ENCODE measurements around the gene GOLGA8R. TPM values are rescaled to one million over a fixed set of nuclear protein-coding genes. Genes with fewer than 3 reads are reported as not detected.
"Not testable (repeated sequence)": the region's sequence is repeated elsewhere in the genome, so short reads cannot be mapped to it uniquely, and the experiment has no call there.

GOLGA8R gene, protein sequence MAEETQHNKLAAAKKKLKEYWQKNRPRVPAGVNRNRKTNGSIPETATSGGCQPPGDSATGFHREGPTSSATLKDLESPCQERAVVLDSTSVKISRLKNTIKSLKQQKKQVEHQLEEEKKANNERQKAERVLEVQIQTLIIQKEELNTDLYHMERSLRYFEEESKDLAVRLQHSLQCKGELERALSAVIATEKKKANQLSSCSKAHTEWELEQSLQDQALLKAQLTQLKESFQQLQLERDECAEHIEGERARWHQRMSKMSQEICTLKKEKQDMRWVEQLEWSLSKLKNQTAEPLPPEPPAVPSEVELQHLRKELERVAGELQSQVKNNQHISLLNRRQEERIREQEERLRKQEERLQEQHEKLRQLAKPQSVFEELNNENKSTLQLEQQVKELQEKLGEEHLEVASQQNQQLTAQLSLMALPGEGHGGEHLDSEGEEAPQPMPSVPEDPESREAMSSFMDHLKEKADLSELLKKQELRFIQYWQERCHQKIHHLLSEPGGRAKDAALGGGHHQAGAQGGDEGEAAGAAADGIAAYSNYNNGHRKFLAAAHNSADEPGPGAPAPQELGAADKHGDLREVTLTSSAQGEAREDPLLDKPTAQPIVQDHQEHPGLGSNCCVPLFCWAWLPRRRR
- 0.76 and 0.86 TPM in 2 replicates for polyA plus RNA-seq (2012; rRNA removed)
- 0.26 and 0.33 TPM in 2 replicates for polyA plus RNA-seq (2012; cell fraction: cytosol; rRNA removed)
- polyA plus RNA-seq (2012; cell fraction: nucleus; rRNA removed) = 3.2 and 6.0 TPM in 2 replicates

DNA sequence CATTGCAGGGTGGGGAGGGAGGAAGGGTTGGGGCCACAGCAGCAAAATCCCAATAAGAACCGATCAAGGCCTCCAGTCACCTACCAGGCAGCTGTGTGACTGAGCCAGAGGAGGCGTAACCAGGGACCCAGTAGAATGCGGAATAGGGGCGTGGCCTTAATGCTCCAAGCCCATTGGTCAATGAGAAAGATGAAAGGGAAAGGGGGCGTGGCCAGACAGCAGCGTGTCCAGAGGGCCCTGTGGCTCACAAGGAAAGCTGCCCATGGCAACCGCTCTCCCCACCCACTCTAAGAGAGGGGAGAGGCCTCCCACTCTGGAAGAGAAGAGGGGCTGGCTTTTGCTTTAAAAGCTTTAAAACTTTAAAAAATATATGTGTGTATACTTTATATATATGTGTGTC is at the start of gene GOLGA8R:
Gene GOLGA8R, minus strand, starts transcription at position 101 of the 400 bp plus-strand sequence. Its CDS starts 98 bp downstream, at position 3.
- H3F3A ChIP-seq (replicated peaks; ENCODE audit: insufficient read depth); H3K9me3 ChIP-seq; H3K79me2 ChIP-seq (ENCODE audit: insufficient read depth); POLR2A ChIA-PET; H2AFZ ChIP-seq (ENCODE audit: low read depth); H4K20me1 ChIP-seq (ENCODE audit: insufficient read depth); H3K4me3 ChIP-seq (ENCODE audit: low read depth in 2 of 2, low read length in 1 of 2); DNase-seq; H3K4me1 ChIP-seq (ENCODE audit: control insufficient read depth in 1 of 2, insufficient read depth in 2 of 2, low read depth in 1 of 2, low read length in 1 of 2); H3K4me2 ChIP-seq; H3K9ac ChIP-seq; H3K27ac ChIP-seq (ENCODE audit: low read depth in 2 of 2, low read length in 1 of 2); H3K9me2 ChIP-seq; H3K36me3 ChIP-seq (replicated peaks in 1 of 2; ENCODE audit: control insufficient read depth in 1 of 2, insufficient read depth in 2 of 2, low read length in 1 of 2); H3K27me3 ChIP-seq (ENCODE audit: insufficient read depth); CTCF ChIA-PET: not testable (repeated sequence)
- no CpG with 5 or more reads among the region's 7 CpGs for WGBS (ENCODE audit: low lambda C conversion rate)

DNA sequence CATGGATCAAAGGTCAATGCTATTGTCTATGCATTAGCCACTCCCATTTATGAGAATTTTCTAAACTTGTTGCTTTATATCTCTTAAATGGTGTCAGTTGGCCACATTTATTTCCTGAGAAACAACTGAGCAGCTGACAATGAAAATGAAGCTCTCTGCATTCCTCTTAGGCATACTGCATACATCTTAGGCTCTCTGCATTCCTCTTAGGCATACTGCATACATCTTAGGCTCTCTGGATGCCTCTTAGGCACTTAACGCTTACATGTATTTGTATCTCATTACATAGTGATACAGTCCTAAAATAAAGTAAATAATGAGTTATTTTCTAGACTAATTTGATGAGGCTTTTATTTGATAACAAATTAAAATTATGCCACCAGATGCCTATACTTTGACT is 49.8 kb upstream of the GOLGA8R start:
- POLR2A ChIA-PET; H4K20me1 ChIP-seq (ENCODE audit: insufficient read depth): not testable (repeated sequence)

DNA sequence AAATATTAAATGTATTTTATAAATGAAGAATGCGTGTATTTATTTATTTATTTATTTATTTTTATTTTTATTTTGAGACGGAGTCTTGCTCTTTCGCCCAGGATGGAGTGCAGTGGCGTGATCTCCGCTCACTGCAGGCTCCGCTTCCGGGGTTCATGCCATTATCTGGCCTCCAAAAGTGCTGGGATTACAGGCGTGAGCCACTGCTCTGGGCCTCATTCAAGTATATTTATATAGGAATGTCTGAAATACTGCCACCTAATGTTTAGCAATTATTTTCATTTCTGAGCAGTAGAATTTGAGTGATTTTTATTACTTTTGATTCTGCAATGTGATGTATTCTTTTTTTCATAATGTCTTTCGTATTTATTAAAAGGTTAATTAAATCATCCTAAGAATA is 48.1 kb upstream of the GOLGA8R start:
- H3K27ac ChIP-seq (ENCODE audit: low read depth in 2 of 2, low read length in 1 of 2); CTCF ChIA-PET; H3K9me2 ChIP-seq; H3F3A ChIP-seq (replicated peaks; ENCODE audit: insufficient read depth); H3K4me1 ChIP-seq (ENCODE audit: control insufficient read depth in 1 of 2, insufficient read depth in 2 of 2, low read depth in 1 of 2, low read length in 1 of 2); DNase-seq; H3K27me3 ChIP-seq (ENCODE audit: insufficient read depth); H3K4me3 ChIP-seq (ENCODE audit: low read depth in 2 of 2, low read length in 1 of 2); H2AFZ ChIP-seq (ENCODE audit: low read depth); H3K79me2 ChIP-seq (ENCODE audit: insufficient read depth); H3K9me3 ChIP-seq; POLR2A ChIA-PET; H3K9ac ChIP-seq; H3K4me2 ChIP-seq; H3K36me3 ChIP-seq (replicated peaks in 1 of 2; ENCODE audit: control insufficient read depth in 1 of 2, insufficient read depth in 2 of 2, low read length in 1 of 2); H4K20me1 ChIP-seq (ENCODE audit: insufficient read depth): not testable (repeated sequence)
- WGBS (ENCODE audit: low lambda C conversion rate) = no CpG with 5 or more reads among the region's 9 CpGs

More for the DNA sequence above, 49.8 kb upstream of the GOLGA8R start:
- H3K4me2 ChIP-seq; H3K4me3 ChIP-seq (ENCODE audit: low read depth in 2 of 2, low read length in 1 of 2); H3K79me2 ChIP-seq (ENCODE audit: insufficient read depth); H3K9ac ChIP-seq; H3K4me1 ChIP-seq (ENCODE audit: control insufficient read depth in 1 of 2, insufficient read depth in 2 of 2, low read depth in 1 of 2, low read length in 1 of 2); H3K9me3 ChIP-seq; H2AFZ ChIP-seq (ENCODE audit: low read depth); H3K27me3 ChIP-seq (ENCODE audit: insufficient read depth); DNase-seq; H3K27ac ChIP-seq (ENCODE audit: low read depth in 2 of 2, low read length in 1 of 2); CTCF ChIA-PET; H3F3A ChIP-seq (replicated peaks; ENCODE audit: insufficient read depth); H3K9me2 ChIP-seq; H3K36me3 ChIP-seq (replicated peaks in 1 of 2; ENCODE audit: control insufficient read depth in 1 of 2, insufficient read depth in 2 of 2, low read length in 1 of 2): not testable (repeated sequence)
- WGBS (ENCODE audit: low lambda C conversion rate) = no CpG with 5 or more reads among the region's 1 CpG

DNA sequence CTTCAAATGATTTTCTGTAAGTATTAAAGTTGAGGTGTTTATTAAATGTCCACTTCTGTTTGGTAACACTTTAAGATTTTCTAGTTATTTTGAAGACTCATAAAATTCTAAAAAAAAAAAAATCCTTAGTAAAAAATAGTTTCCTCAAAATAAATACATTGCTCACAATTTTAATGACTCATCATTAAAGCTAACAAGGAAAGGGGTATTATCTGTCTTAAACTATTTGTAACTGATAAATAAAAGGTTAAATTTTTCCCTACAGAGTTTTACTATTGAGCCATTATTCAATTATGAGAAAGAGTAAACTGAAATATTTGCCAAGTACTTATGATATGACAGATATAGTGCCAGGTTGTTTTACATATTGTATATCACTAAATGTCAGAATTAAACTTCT is 38.6 kb upstream of the GOLGA8R start:
- H3K9ac ChIP-seq; H3K4me3 ChIP-seq (ENCODE audit: low read depth in 2 of 2, low read length in 1 of 2); H3K27ac ChIP-seq (ENCODE audit: low read depth in 2 of 2, low read length in 1 of 2); POLR2A ChIA-PET; CTCF ChIA-PET; H3K4me2 ChIP-seq; H3K79me2 ChIP-seq (ENCODE audit: insufficient read depth); H3K9me2 ChIP-seq; H2AFZ ChIP-seq (ENCODE audit: low read depth); DNase-seq; H3K4me1 ChIP-seq (ENCODE audit: control insufficient read depth in 1 of 2, insufficient read depth in 2 of 2, low read depth in 1 of 2, low read length in 1 of 2); H3K27me3 ChIP-seq (ENCODE audit: insufficient read depth); H3F3A ChIP-seq (replicated peaks; ENCODE audit: insufficient read depth); H3K36me3 ChIP-seq (replicated peaks in 1 of 2; ENCODE audit: control insufficient read depth in 1 of 2, insufficient read depth in 2 of 2, low read length in 1 of 2); H4K20me1 ChIP-seq (ENCODE audit: insufficient read depth); H3K9me3 ChIP-seq: not testable (repeated sequence)

DNA sequence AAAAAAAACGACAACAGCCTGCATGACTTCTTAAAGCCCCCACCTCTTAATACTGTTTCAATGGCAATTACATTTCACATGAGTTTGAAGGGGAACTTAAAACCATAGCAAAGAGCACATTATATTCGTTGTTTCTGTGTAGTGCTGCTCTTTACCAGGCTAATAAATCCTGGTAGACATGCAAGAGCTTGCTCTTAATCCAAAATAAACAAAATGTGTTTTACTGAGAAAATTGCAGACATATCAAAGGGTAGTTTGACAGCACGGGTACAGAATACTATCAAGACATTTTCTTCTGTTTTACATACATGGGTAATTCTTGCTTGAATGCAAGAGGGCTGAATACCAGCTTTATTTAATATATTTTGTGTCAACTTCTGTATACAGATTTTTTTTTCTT is 24.3 kb upstream of the GOLGA8R start:
- CTCF ChIA-PET; H3K9me3 ChIP-seq; POLR2A ChIA-PET; H3F3A ChIP-seq (replicated peaks; ENCODE audit: insufficient read depth); H3K4me3 ChIP-seq (ENCODE audit: low read depth in 2 of 2, low read length in 1 of 2); H3K27ac ChIP-seq (ENCODE audit: low read depth in 2 of 2, low read length in 1 of 2); H3K4me1 ChIP-seq (ENCODE audit: control insufficient read depth in 1 of 2, insufficient read depth in 2 of 2, low read depth in 1 of 2, low read length in 1 of 2); H3K9ac ChIP-seq; H2AFZ ChIP-seq (ENCODE audit: low read depth); H3K9me2 ChIP-seq; H3K4me2 ChIP-seq; DNase-seq; H3K36me3 ChIP-seq (replicated peaks in 1 of 2; ENCODE audit: control insufficient read depth in 1 of 2, insufficient read depth in 2 of 2, low read length in 1 of 2); H3K79me2 ChIP-seq (ENCODE audit: insufficient read depth); H3K27me3 ChIP-seq (ENCODE audit: insufficient read depth); H4K20me1 ChIP-seq (ENCODE audit: insufficient read depth): not testable (repeated sequence)
- WGBS (ENCODE audit: low lambda C conversion rate) = 0% methylated on average over 2 of the region's 3 CpGs

DNA sequence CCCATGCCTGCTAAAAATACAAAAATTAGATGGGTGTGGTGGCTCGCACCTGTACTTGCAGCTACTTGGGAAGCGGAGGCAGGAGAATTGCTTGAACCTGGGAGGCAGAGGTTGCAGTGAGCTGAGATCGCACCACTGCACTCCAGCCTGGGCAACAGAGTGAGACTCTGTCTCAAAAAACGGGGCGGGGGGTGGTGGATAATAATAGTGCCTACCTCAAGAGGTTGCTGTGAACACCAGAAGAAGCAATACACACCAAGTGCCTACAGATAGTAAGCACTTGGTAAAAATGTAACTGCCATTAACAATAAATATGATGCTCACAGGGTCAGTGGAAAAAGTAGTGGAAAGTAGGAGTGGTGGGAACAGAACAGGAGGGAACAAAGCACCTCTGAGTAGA is 21.8 kb upstream of the GOLGA8R start:
- CTCF ChIA-PET; H2AFZ ChIP-seq (ENCODE audit: low read depth); H3K27me3 ChIP-seq (ENCODE audit: insufficient read depth); H3K79me2 ChIP-seq (ENCODE audit: insufficient read depth); H3K4me1 ChIP-seq (ENCODE audit: control insufficient read depth in 1 of 2, insufficient read depth in 2 of 2, low read depth in 1 of 2, low read length in 1 of 2); H3K9me2 ChIP-seq; H3K9ac ChIP-seq; POLR2A ChIA-PET; H3K9me3 ChIP-seq; H3K27ac ChIP-seq (ENCODE audit: low read depth in 2 of 2, low read length in 1 of 2); DNase-seq; H3F3A ChIP-seq (replicated peaks; ENCODE audit: insufficient read depth); H3K36me3 ChIP-seq (replicated peaks in 1 of 2; ENCODE audit: control insufficient read depth in 1 of 2, insufficient read depth in 2 of 2, low read length in 1 of 2); H4K20me1 ChIP-seq (ENCODE audit: insufficient read depth); H3K4me3 ChIP-seq (ENCODE audit: low read depth in 2 of 2, low read length in 1 of 2); H3K4me2 ChIP-seq: not testable (repeated sequence)
- 82% methylated on average over 3 of the region's 5 CpGs for WGBS (ENCODE audit: low lambda C conversion rate)

All from SK-N-SH (cell line).